Measurements from ENCODE around the gene PCK2.

- no peak for TF ChIP-seq CTCF (conservative IDR thresholded peaks at IDR 0.05)
- no peak for TF ChIP-seq ZFX (IDR thresholded peaks at IDR 0.05)
Observed at GRCh38 chr14:24072881-24073877, 20.9 kb upstream of the PCK2 start.
